HCT116 (cell line): ENCODE data around the gene CD74. TPM values are rescaled to one million over a fixed set of nuclear protein-coding genes. Genes with fewer than 3 reads are reported as not detected.
"Not testable (repeated sequence)": the region's sequence is repeated elsewhere in the genome, so short reads cannot be mapped to it uniquely, and the experiment has no call there.

Source experiments
- ATAC-seq: fragments of 200-7000 bp; cut with Tn5 transposase; 2 replicates; pipeline ENCODE4 v1.9.1; 2020; ENCODE audit warnings: mild to moderate bottlenecking, moderate library complexity
- BruUV-seq: library from RNA; stranded (reverse); fragments of 400-500 nt; replicated peaks from 2 replicates; lab custom pipeline; 2021; lab: Mats Ljungman, UMichigan
- CTCF ChIA-PET: fragments of 300-600 bp; sonication (Branson Sonifier 250); formaldehyde crosslinking; loops from one replicate; lab custom pipeline; 2021; ENCODE audit warnings: antibody characterized with exemption; lab: Charles Lee
- POLR2A ChIA-PET: fragments of 300-600, 350-600 bp; sonication (Branson Sonifier 250); formaldehyde crosslinking; loops from one replicate; lab custom pipeline; 2021; ENCODE audit warnings: antibody characterized with exemption; lab: Charles Lee
- RAD21 ChIA-PET, 2 experiments: fragments of 300-600 bp; sonication (Branson Sonifier 250); formaldehyde crosslinking; loops; one replicate each; lab custom pipeline; 2023; ENCODE audit warnings: low total read pairs in 2 of 2; ENCODE audit not compliant: uncharacterized antibody in 2 of 2, unreplicated experiment in 2 of 2, low non-redundant PET in 1 of 2; lab: Charles Lee
- DNase-seq: peaks from one replicate; pipeline ENCODE4 v3.0.0-alpha.2; 2010; ENCODE audit warnings: low read depth, low spot score
- H2AFZ ChIP-seq: fragments of 200-600 bp; shearing (Covaris generic), sonication (generic); 2 replicates; pipeline ENCODE4 v1.6.1; 2017; ENCODE audit warnings: low read depth, mixed run types, mixed read lengths, antibody characterized with exemption, low read length; ENCODE audit not compliant: poor library complexity, severe bottlenecking
- H3K27ac ChIP-seq: 2 replicates; pipeline ENCODE4 v1.5.1; 2012; ENCODE audit warnings: low read depth, low read length
- H3K27me3 ChIP-seq: fragments of 200-600 bp; sonication (generic); 2 replicates; pipeline ENCODE4 v1.6.1; 2016; ENCODE audit warnings: mixed run types, low read length, mixed read lengths; ENCODE audit not compliant: insufficient read depth
- H3K36me3 ChIP-seq, 2 experiments: fragments of 200-500 bp in 1 of 2; fragments of 200-600 bp in 1 of 2; sonication (Bioruptor generic) in 1 of 2; sonication (generic) in 1 of 2; 2 replicates each; pipeline versions ENCODE4 v1.5.1 to v1.6.1; 2014 to 2016; ENCODE audit warnings: low read length in 2 of 2, inconsistent platforms in 1 of 2, mixed read lengths in 1 of 2, mixed run types in 1 of 2; ENCODE audit not compliant: insufficient read depth in 2 of 2, control insufficient read depth in 1 of 2
- H3K4me1 ChIP-seq, 2 experiments: fragments of 200-600 bp in 1 of 2; sonication (generic) in 1 of 2; 2 replicates each; pipeline versions ENCODE4 v1.5.1 to v1.6.1; 2012 to 2017; ENCODE audit warnings: low read length in 2 of 2, inconsistent platforms in 1 of 2, mild to moderate bottlenecking in 1 of 2, mixed read lengths in 1 of 2, mixed run types in 1 of 2, moderate library complexity in 1 of 2; ENCODE audit not compliant: insufficient read depth in 2 of 2, control insufficient read depth in 1 of 2
- H3K4me2 ChIP-seq: fragments of 200-600 bp; sonication (generic); 2 replicates; pipeline ENCODE4 v1.6.1; 2017; ENCODE audit warnings: mixed run types, low read length, mixed read lengths
- H3K4me3 ChIP-seq, 2 experiments: fragments of 200-600 bp in 1 of 2; sonication (generic) in 1 of 2; replicated peaks in 1 of 2; 2 replicates each; pipeline ENCODE4 v1.5.1; 2011 to 2016; ENCODE audit warnings: low read length in 2 of 2, control low read depth in 1 of 2, low read depth in 1 of 2, mild to moderate bottlenecking in 1 of 2, mixed read lengths in 1 of 2, mixed run types in 1 of 2
- H3K79me2 ChIP-seq: fragments of 200-600 bp; sonication (generic); 2 replicates; pipeline ENCODE4 v1.6.1; 2017; ENCODE audit warnings: mild to moderate bottlenecking, mixed run types, low read length, moderate library complexity, mixed read lengths; ENCODE audit not compliant: insufficient read depth
- H3K9ac ChIP-seq: fragments of 200-600 bp; sonication (generic); 2 replicates; pipeline ENCODE4 v1.6.1; 2016; ENCODE audit warnings: low read length, mixed read lengths
- H3K9me2 ChIP-seq: fragments of 200-600 bp; sonication (generic), shearing (Covaris generic); 2 replicates; pipeline ENCODE4 v1.6.1; 2017; ENCODE audit warnings: mixed run types, mild to moderate bottlenecking, moderate library complexity; ENCODE audit not compliant: insufficient read depth
- H3K9me3 ChIP-seq, 2 experiments: fragments of 200-500 bp in 1 of 2; fragments of 200-600 bp in 1 of 2; sonication (Bioruptor generic) in 1 of 2; sonication (generic) in 1 of 2; 2 replicates each; pipeline ENCODE4 v1.6.1; 2014 to 2017; ENCODE audit warnings: low read length in 2 of 2, mixed read lengths in 2 of 2, inconsistent platforms in 1 of 2, low read depth in 1 of 2, mild to moderate bottlenecking in 1 of 2, mixed run types in 1 of 2, moderate library complexity in 1 of 2; ENCODE audit not compliant: control insufficient read depth in 1 of 2, insufficient read depth in 1 of 2
- H4K20me1 ChIP-seq: fragments of 200-600 bp; sonication (generic), shearing (Covaris generic); 2 replicates; pipeline ENCODE4 v1.6.1; 2017; ENCODE audit warnings: mixed run types, mild to moderate bottlenecking, moderate library complexity; ENCODE audit not compliant: insufficient read depth
- CBX3 ChIP-seq: IDR thresholded peaks from 2 replicates; pipeline ENCODE4 v1.6.1; 2012; ENCODE audit warnings: low read depth
- CEBPB ChIP-seq: IDR thresholded peaks from 2 replicates; pipeline ENCODE4 v1.6.1; 2012; ENCODE audit warnings: low read depth
- ELF1 ChIP-seq: IDR thresholded peaks from 2 replicates; pipeline ENCODE4 v1.6.1; 2012; ENCODE audit warnings: low read depth, borderline replicate concordance
- RAD21 ChIP-seq: IDR thresholded peaks from 2 replicates; pipeline ENCODE4 v1.6.1; 2012; ENCODE audit warnings: low read depth, mild to moderate bottlenecking
- intact Hi-C: fragments of 100-400 bp; cut with micrococcal nuclease; formaldehyde crosslinking; loops from 2 replicates; pipeline ENCODE4 v1.10.0; 2022
- total RNA-seq: library from RNA; stranded (reverse); gene quantifications from one replicate; pipeline ENCODE4 v1.2.1, GENCODE V29; 2021; ENCODE audit not compliant: unreplicated experiment

CD74 gene
- total RNA-seq, 1 experiment from 2014 or later: 8.9 TPM

DNA sequence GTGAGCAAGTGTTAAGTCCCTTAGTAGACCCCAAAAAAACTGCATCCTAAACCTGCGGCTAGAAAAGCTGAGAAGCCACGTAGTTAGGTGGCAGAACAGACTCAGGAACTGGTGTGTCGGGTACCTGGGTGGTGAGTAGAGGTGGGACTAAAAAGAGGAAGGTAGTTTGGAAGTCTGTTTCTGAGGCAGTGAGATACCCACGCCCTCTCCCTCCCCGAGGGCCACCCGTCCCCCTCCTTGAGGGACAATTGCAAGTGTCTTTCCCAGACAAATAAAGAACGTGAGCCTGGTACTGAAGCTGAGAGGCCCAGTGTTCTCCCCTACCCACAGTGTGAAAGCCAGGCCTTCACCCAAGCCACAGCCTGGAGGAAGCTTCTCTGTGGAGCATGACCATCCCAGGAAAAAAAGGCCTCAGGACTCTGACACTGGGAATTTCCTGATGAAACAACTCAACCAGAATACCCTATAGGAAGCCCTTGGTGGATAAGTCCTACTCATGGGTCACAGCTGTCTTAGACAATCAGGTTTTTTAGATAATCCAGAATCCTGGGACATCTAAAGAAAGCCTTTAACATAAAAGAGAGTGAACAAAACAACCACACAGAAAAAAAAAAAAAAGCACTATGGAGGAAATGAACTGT is 7.0 kb upstream of the CD74 start:
- RAD21 ChIA-PET: no interaction called here
- Histone ChIP-seq H3K36me3 (no peaks in the 10 kb centered on the region), H3K27me3 (no peaks in the 10 kb centered on the region), H3K9me2 (no peaks in the 10 kb centered on the region), H2AFZ (no peak overlapping the region), H3K79me2 (no peaks in the 10 kb centered on the region), H3K27ac (no peak overlapping the region), H3K4me3 (no peak overlapping the region), H3K9ac (no peak overlapping the region), H3K9me3 (no peaks in the 10 kb centered on the region), H3K4me2 (no peak overlapping the region), H4K20me1 (no peaks in the 10 kb centered on the region), H3K4me1 (no peaks in the 10 kb centered on the region)
- TF ChIP-seq CEBPB: no peak
- TF ChIP-seq CBX3: no peak
- no peak for TF ChIP-seq ELF1
- no peak for TF ChIP-seq RAD21
- BruUV-seq: no TSS peak
- POLR2A ChIA-PET: no interaction called here
- CTCF ChIA-PET: no interaction called here
- ATAC-seq (no peak), DNase-seq (no peak)
- intact Hi-C loops: no loop called here

GRCh38 chr5:150413902-150414790 is 1.4 kb upstream of the CD74 start:
- DNase-seq, CTCF ChIA-PET, RAD21 ChIA-PET, H3K27ac ChIP-seq, H3K4me3 ChIP-seq, H3K9me2 ChIP-seq, H3K9ac ChIP-seq, H3K36me3 ChIP-seq, H3K79me2 ChIP-seq, intact Hi-C loops, H3K4me2 ChIP-seq, H4K20me1 ChIP-seq, H3K27me3 ChIP-seq, H3K9me3 ChIP-seq, BruUV-seq, H2AFZ ChIP-seq, ATAC-seq: not testable (repeated sequence)
- POLR2A ChIA-PET: interaction anchor here (0.6 kb wide), 1 partner anchor 121 kb away, joined by 3 read pairs; no protein-coding TSS in a partner anchor
- H3K4me1 ChIP-seq: peaks cover 5 to 19% of the 10 kb centered on the region in 2 experiments; a peak in 3 of 4 replicates
